Neural cell (in vitro differentiated cells): ENCODE results near the gene FOCAD. TPM values are rescaled to one million over a fixed set of nuclear protein-coding genes. Genes with fewer than 3 reads are reported as not detected.
A peak's percentile ranks its signal among the peaks of the same experiment; 100 is the strongest.

Source experiments
- H2AFZ ChIP-seq: fragments of 200-600, 300-800 bp; sonication (generic), shearing (Covaris generic); 2 replicates; pipeline ENCODE4 v1.6.0; 2014; ENCODE audit warnings: low read depth, mild to moderate bottlenecking, antibody characterized with exemption, low read length, moderate library complexity
- H3F3A ChIP-seq: fragments of 200-600 bp; shearing (Covaris generic); 2 replicates; pipeline ENCODE4 v1.6.1; 2016; ENCODE audit warnings: mild to moderate bottlenecking, moderate library complexity, mixed read lengths, antibody characterized with exemption, low read length; ENCODE audit not compliant: insufficient read depth, poor library complexity, severe bottlenecking
- H3K27ac ChIP-seq: fragments of 200-600, 300-800 bp; sonication (generic), shearing (Covaris generic); 2 replicates; pipeline ENCODE4 v1.5.1; 2014; ENCODE audit warnings: mild to moderate bottlenecking, low read length, moderate library complexity
- H3K27me3 ChIP-seq: fragments of 300-800, 200-600 bp; sonication (generic), shearing (Covaris generic); 2 replicates; pipeline ENCODE4 v1.6.0; 2014; ENCODE audit warnings: mild to moderate bottlenecking, low read depth, low read length, moderate library complexity; ENCODE audit not compliant: insufficient read depth
- H3K36me3 ChIP-seq: fragments of 300-800, 200-600 bp; sonication (generic), shearing (Covaris generic); 2 replicates; pipeline ENCODE4 v1.5.1; 2014; ENCODE audit warnings: mild to moderate bottlenecking, antibody characterized with exemption, low read length, moderate library complexity; ENCODE audit not compliant: insufficient read depth
- H3K4me2 ChIP-seq: fragments of 300-800, 200-600 bp; sonication (generic), shearing (Covaris generic); 2 replicates; pipeline ENCODE4 v1.6.0; 2014; ENCODE audit warnings: mild to moderate bottlenecking, low read length
- H3K4me3 ChIP-seq: fragments of 300-800, 200-600 bp; sonication (generic), shearing (Covaris generic); 2 replicates; pipeline ENCODE4 v1.5.1; 2014; ENCODE audit warnings: mild to moderate bottlenecking, low read length, moderate library complexity
- H3K79me2 ChIP-seq: fragments of 200-600 bp; shearing (Covaris generic); replicated peaks from 2 replicates; pipeline ENCODE4 v1.6.0; 2014; ENCODE audit warnings: mild to moderate bottlenecking, low read length, moderate library complexity; ENCODE audit not compliant: insufficient read depth
- H3K9ac ChIP-seq: fragments of 300-800, 200-600 bp; sonication (generic), shearing (Covaris generic); 2 replicates; pipeline ENCODE4 v1.6.1; 2016; ENCODE audit warnings: mild to moderate bottlenecking, low read length, mixed read lengths
- H3K9me2 ChIP-seq: fragments of 200-600 bp; shearing (Covaris generic); 2 replicates; pipeline ENCODE4 v1.6.1; 2016; ENCODE audit warnings: mild to moderate bottlenecking, low read length, mixed read lengths; ENCODE audit not compliant: insufficient read depth
- H3K9me3 ChIP-seq: fragments of 200-600, 300-800 bp; sonication (generic), shearing (Covaris generic); 2 replicates; pipeline ENCODE4 v1.6.1; 2016; ENCODE audit warnings: mild to moderate bottlenecking, mixed run types, low read length, moderate library complexity, mixed read lengths
- H4K20me1 ChIP-seq: fragments of 200-600 bp; shearing (Covaris generic); 2 replicates; pipeline ENCODE4 v1.6.1; 2016; ENCODE audit warnings: mild to moderate bottlenecking, mixed run types; ENCODE audit not compliant: insufficient read depth
- EP300 ChIP-seq: fragments of 450-650 bp; conservative IDR thresholded peaks from 2 replicates; pipeline ENCODE4 v1.6.1; 2014; ENCODE audit warnings: antibody characterized with exemption, mild to moderate bottlenecking, moderate library complexity; ENCODE audit not compliant: poor library complexity, severe bottlenecking
- EZH2 ChIP-seq: fragments of 200-600, 300-800 bp; shearing (Covaris generic), sonication (generic); IDR thresholded peaks from 2 replicates; pipeline ENCODE4 v1.6.1; 2014; ENCODE audit warnings: antibody characterized with exemption, low read length, borderline replicate concordance, mild to moderate bottlenecking; ENCODE audit not compliant: insufficient read depth, poor library complexity, severe bottlenecking
- MXI1 ChIP-seq: fragments of 450-650 bp; conservative IDR thresholded peaks from 2 replicates; pipeline ENCODE4 v1.6.1; 2014; ENCODE audit warnings: antibody characterized with exemption, mild to moderate bottlenecking; ENCODE audit not compliant: poor library complexity, severe bottlenecking
- POLR2AphosphoS5 ChIP-seq: IDR thresholded peaks from 2 replicates; pipeline ENCODE4 v1.6.1; 2012
- RAD21 ChIP-seq: fragments of 450-650 bp; conservative IDR thresholded peaks from 2 replicates; pipeline ENCODE4 v1.6.1; 2014; ENCODE audit warnings: antibody characterized with exemption, mild to moderate bottlenecking, moderate library complexity
- REST ChIP-seq: IDR thresholded peaks from 2 replicates; pipeline ENCODE4 v1.6.1; 2012; ENCODE audit warnings: borderline replicate concordance
- SMC3 ChIP-seq: fragments of 450-650 bp; conservative IDR thresholded peaks from 2 replicates; pipeline ENCODE4 v1.6.1; 2014; ENCODE audit warnings: antibody characterized with exemption, mild to moderate bottlenecking, moderate library complexity; ENCODE audit not compliant: poor library complexity
- TAF1 ChIP-seq: IDR thresholded peaks from 2 replicates; pipeline ENCODE4 v1.6.1; 2012; ENCODE audit warnings: low read depth
- polyA plus RNA-seq: library from polyadenylated mRNA; depleted of rRNA; stranded (reverse); fragments of >200 nt; gene quantifications from 2 replicates; pipeline ENCODE4 v1.2.3, GENCODE V29; 2014
- TF ChIP-seq, protein P1 (sequence below): fragments of 450-650 bp; IDR thresholded peaks from 2 replicates; pipeline ENCODE4 v1.5.1; 2014; ENCODE audit warnings: antibody characterized with exemption, mild to moderate bottlenecking, moderate library complexity; ENCODE audit not compliant: poor library complexity, severe bottlenecking

Gene FOCAD
- polyA plus RNA-seq, 1 donor from 2014 or later, result 23.5 TPM

DNA sequence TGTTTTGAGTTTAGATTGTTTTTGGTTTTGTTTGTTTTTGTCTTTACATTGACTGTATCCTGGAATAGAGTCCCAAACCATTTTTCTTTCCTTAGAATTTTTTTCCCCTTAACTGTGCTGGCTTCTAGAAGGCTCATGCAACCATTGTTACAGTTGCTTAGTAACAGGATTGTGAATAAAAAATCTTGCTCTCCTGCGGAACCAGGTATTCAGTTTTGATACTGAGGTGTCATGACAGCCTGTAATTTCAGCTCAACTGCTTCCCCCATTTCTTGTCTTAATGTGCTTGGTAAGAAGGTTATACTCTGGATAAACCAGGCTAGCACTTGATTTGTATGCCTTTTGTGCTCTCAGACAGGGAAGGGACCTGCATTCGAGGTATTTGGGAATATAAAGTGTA is 42.1 kb downstream of the FOCAD start:
- Histone ChIP-seq H3K36me3 (no peaks in the 10 kb centered on the region), H3K9me3 (no peaks in the 10 kb centered on the region), H3K4me3 (peak overlapping the region; percentile 55), H2AFZ (peak overlapping the region; percentile 48), H3K79me2 (no peaks in the 10 kb centered on the region), H3F3A (peaks cover 4% of the 10 kb centered on the region), H4K20me1 (no peaks in the 10 kb centered on the region), H3K27ac (peak overlapping the region; percentile 94), H3K9me2 (no peaks in the 10 kb centered on the region), H3K27me3 (no peaks in the 10 kb centered on the region), H3K4me2 (peak overlapping the region; percentile 94), H3K9ac (peak overlapping the region; percentile 55)
- TF ChIP-seq, protein P1, sequence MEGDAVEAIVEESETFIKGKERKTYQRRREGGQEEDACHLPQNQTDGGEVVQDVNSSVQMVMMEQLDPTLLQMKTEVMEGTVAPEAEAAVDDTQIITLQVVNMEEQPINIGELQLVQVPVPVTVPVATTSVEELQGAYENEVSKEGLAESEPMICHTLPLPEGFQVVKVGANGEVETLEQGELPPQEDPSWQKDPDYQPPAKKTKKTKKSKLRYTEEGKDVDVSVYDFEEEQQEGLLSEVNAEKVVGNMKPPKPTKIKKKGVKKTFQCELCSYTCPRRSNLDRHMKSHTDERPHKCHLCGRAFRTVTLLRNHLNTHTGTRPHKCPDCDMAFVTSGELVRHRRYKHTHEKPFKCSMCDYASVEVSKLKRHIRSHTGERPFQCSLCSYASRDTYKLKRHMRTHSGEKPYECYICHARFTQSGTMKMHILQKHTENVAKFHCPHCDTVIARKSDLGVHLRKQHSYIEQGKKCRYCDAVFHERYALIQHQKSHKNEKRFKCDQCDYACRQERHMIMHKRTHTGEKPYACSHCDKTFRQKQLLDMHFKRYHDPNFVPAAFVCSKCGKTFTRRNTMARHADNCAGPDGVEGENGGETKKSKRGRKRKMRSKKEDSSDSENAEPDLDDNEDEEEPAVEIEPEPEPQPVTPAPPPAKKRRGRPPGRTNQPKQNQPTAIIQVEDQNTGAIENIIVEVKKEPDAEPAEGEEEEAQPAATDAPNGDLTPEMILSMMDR, result no peak
- TF ChIP-seq EP300 (peak; percentile 82), RAD21 (peak; percentile 45), SMC3 (peak; percentile 48), POLR2AphosphoS5 (peak; percentile 78)

- no peak overlapping the region for H2AFZ ChIP-seq
- H3K27me3 ChIP-seq, result no peaks in the 10 kb centered on the region
- H3K9me3 ChIP-seq, result no peaks in the 10 kb centered on the region
- H3K9me2 ChIP-seq, result no peaks in the 10 kb centered on the region
- no peaks in the 10 kb centered on the region for H4K20me1 ChIP-seq
- peaks cover 4% of the 10 kb centered on the region for H3F3A ChIP-seq
- no peaks in the 10 kb centered on the region for H3K79me2 ChIP-seq
- H3K27ac ChIP-seq, result no peak overlapping the region
- no peaks in the 10 kb centered on the region for H3K36me3 ChIP-seq
- H3K9ac ChIP-seq, result no peak overlapping the region
- TF ChIP-seq, protein P1, result no peak
- TF ChIP-seq REST, result no peak
- TF ChIP-seq SMC3, result no peak
- no peak for TF ChIP-seq MXI1
- TF ChIP-seq POLR2AphosphoS5, result no peak
- TF ChIP-seq EP300, result no peak
- no peak for TF ChIP-seq TAF1
- no peak for TF ChIP-seq RAD21
- TF ChIP-seq EZH2, result no peak
- H3K4me2 ChIP-seq, result no peak overlapping the region
- no peak overlapping the region for H3K4me3 ChIP-seq
Measured at GRCh38 chr9:20728493-20729220, 44.6 kb downstream of the FOCAD start.
